ENCODE data around the gene ERO1A. TPM values are rescaled to one million over a fixed set of nuclear protein-coding genes. Genes with fewer than 3 reads are reported as not detected.

ERO1A gene
- total RNA-seq, 1 donor from 2014 or later = 271 TPM

DNA sequence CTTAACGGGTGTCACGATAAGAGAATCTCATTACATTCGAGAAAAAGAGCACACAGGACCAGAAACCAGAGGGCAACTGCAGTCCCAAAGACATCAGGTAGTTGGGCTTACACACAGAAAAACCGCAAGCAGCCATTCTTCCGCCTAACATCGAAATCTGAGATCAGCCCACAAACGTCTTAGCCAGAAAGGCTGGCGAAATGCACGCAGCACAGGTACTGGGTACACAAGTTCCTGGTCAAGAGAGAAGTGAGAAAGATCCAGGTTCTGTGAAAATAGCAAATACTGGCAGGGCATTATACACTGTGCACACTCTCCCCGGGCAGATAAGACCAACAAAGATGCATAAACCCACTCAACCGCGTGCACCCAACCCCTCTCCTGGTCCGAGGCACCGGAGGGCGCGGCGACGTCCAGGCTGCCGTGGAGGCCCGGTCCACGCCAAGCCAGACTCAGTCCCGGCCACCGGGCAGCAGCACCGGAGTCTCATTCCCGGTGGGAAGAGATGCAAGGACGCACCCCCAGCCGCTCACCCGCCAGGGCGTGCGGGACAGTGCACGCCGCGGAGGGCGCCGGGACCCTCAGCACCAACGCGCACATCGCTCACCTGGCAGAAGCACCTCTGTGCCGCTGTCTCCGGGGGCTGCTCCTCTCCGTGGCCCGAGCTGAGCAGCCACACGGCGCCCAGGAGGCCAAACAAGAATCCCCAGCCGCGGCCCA, 437 bp downstream of the ERO1A start:
- ATAC-seq = no peak

DNA sequence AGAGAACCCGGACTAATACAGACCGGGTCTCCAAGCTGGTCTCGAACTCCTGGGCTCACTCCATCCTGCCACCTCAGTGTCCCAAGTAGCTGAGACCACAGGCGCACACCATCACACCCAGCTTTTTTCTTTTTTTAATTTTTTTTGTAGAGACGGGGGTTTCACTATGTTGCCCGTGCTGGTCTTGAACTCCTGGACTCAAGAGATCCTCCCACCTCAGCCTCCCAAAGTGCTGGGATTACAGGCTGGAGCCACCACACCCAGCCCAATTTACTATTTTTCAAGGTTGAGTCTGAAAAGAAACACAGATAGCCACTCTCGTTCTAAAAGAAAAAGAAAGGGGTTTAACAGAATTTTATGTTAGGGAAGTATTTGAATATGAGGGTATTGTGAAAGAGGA, 1.8 kb downstream of the ERO1A start:
- no peak for ATAC-seq

DNA sequence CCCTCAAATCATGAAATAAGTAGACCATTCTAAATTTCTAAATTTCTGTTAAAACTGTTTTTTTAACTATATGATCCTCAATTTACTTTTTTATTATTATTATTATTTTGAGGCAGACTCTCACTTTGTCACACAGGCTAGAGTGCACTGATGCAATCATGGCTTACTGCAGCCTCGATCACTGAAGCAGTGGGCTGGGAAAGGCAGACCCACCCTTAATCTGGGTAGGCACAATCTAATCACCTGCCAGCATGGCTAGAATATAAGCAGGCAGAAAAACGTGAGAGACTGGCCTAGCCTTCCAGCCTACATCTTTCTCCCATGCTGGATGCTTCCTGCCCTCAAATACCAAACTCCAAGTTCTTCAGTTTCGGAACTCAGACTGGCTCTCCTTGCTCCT, 2.3 kb downstream of the ERO1A start:
- ATAC-seq = no peak

GRCh38 chr14:52692248-52692962, 3.0 kb downstream of the ERO1A start:
- ATAC-seq = no peak

GRCh38 chr14:52690983-52691760, 4.2 kb downstream of the ERO1A start:
- peak; percentile 45 for ATAC-seq

DNA sequence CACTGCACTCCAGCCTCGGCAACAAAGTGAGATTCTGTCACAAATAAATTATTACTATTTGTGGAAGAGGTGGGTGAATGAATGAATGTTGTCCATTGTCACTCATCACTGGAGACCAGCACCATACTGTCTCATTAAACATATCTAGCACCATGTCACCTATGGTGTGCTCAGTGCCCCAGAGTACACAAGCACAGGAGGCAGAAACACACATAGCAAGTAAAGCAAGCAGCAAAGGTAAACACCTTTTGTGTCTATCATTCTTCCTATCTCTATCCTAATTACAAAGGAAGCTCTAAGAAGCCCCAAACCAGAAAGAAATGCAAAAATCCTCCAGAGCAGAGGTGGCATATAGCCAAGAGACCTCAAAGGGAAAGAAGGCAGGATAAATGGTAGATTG, 9.2 kb downstream of the ERO1A start:
- ATAC-seq = no peak

DNA sequence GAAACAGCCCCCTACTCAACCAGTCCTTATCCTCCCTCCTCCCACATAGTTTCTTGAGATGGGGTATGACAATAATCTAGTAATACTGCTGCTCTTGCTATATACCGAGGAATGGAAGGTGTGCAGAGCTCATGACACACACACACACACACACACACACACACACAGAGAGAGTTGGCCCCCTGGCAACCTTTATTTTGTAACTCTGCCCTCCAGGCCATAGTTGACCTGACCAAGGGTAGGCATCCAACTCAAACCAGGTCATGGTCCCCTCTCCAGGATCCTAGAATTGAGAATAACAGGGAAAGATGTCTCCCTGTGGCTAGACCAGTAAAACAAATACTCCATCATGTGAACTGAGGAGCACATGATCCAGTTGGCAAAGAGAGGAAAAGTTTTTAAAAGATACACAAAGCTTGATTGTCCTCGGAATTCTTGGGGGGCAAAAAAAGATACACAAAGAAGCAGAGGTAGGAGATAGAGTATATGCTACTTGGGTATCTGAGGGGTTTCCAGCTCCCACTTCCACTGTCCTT, 11.3 kb downstream of the ERO1A start:
- peak; percentile 12 for ATAC-seq

DNA sequence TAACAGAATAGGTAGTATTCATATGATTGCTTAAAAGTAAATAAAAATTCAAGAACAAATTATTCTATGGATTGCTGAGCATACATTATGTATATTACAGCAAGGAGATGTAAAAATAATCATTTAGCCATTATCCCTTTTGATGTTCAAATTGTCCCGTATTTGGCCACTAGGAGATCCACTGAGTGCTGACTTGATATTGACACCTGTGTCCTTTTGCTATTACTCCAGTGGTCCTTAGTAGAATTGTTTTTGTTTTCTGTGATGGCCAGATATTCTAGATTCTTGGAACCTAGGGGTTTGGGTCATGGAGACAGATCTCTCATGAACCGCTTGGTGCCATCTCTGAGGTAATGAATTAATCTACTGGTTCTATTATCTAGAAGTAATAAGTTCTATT, 16.8 kb downstream of the ERO1A start:
- no peak for ATAC-seq

DNA sequence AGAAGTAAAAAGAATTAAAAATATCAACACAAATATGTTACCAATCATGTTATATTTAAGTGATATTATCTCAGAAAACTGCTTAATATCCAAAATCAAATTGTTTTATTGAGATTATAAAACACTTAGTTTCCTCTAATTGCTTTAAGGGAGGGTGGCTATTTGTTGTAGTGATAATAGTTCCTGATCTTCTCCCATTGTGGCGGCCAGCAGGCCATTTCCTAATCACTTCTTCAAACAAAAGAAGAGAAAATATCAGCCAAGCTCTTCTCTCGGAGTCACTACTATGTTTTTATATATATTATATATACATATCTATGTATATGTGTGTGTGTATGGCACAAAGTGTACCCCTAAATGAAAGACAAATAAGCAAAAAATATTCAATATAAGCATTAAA, 31.5 kb downstream of the ERO1A start:
- ATAC-seq = no peak

DNA sequence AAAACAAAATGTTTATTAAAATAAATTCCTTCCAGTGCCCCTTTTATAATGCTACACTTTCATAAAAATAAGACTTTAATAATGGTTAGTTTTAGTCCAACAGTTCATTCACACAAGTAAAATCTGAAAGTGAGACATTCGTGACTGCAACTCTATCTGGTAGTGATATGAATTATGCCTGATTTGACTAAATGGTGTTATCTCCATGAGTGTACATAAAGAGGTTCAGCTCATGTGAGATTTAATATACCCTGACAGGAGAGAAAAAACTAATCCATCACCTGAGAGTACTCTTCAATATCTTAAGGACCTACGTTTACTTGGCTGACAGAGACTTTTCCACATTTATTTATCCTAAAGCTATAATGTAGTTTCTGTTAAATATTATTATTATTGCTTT, 34.0 kb downstream of the ERO1A start:
- no peak for ATAC-seq

DNA sequence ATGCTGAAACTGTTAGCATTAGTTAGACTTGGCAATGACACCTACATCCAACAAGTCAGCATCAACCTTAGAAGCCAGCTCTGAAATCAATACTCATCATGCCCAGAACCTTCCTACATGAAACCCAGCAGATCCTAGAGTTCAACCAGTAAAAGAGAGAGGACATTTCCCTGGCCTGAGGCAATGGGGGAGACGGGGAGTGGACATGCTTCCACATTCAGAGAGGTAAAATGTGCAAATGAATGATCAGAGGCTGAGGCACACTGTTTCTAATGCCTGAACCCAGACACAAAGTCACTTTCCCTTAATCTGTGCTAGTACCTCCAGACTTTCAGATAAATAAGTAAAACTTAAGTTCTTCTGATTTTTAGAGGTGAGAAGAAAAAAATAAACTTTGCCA, 34.5 kb downstream of the ERO1A start:
- no peak for ATAC-seq

DNA sequence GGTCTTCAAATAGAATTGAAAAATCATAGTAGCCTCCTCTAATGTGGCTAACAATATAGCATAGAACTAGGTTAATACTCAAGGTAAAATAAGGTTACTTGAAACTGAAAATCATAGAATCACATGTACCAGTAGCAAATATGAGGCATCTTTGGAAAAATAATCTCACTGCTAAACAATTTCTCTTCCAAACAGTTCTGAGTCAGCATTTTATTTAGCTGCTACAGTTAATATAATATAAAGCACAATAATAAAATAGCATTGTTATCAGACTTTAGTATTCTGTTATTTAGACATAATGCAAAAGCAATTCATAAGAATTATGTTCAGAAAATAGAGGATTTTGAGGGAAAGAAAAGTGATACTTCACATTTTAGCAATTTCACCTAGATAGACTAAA, 35.0 kb downstream of the ERO1A start:
- no peak for ATAC-seq

DNA sequence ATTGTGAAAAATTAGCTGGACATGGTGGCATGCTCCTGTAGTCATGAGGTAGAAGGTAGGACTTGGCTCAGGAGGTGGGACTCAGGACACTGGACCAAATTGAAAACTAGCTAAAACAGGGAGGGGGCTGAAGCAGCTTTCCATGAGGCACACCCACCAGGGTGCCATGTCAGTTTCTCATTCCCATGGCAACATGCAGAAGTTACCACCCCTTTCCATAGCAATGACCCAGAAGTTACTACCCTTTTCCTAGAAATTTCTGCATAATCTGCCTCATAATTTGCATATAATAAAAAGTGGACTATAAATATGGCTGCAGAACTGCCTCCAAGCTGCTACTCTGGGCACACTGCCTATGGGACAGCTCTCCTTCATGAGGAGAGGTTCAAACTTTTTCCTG, 38.5 kb downstream of the ERO1A start:
- ATAC-seq = peak; percentile 45

GRCh38 chr14:52650774-52651173, 44.6 kb downstream of the ERO1A start:
- peak; percentile 6 for ATAC-seq

DNA sequence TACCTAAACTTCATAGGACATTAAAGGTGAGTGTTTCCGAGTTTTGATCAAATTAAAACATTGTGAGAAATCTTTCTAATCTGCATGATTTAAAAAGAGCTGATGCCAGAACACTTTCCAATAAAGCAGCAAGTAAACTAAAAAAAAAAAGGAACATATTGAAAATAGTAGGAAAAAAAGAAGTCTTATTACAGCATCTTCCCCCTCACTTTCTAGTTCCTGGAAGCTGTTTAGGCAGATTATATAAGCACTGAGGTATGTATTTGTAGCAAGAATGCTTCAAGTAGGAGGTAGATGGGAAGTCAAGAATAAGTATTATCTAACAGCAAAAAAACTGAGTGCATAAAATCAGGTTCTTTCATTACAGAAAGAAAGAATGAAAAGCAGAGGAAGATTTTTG, 45.8 kb downstream of the ERO1A start:
- no peak for ATAC-seq

GRCh38 chr14:52641745-52642144, 53.6 kb downstream of the ERO1A start:
- peak; percentile 25 for ATAC-seq

- ATAC-seq = peak; percentile 12
Observed at GRCh38 chr14:52640137-52640536, 55.2 kb downstream of the ERO1A start.

DNA sequence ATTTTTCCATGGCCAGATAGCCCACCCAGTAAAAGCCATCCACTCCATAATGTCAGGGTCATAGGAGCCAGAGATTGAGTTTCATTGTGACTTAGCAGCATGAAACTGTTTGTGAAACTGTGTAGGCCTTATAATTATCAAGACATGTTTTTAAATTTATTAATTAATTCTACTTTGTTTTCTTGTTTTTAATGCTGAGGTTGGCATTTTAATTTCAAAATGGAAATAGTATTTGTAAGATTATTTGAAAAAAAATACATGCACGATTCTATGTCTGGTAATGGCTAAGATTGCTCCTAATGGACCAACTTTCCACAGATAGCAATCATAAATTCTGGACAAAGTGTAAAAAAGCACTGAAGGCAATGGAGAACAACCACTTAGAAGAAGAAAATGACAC, 75.7 kb downstream of the ERO1A start:
- no peak for ATAC-seq

GRCh38 chr14:52618602-52619001, 76.8 kb downstream of the ERO1A start:
- no peak for ATAC-seq

DNA sequence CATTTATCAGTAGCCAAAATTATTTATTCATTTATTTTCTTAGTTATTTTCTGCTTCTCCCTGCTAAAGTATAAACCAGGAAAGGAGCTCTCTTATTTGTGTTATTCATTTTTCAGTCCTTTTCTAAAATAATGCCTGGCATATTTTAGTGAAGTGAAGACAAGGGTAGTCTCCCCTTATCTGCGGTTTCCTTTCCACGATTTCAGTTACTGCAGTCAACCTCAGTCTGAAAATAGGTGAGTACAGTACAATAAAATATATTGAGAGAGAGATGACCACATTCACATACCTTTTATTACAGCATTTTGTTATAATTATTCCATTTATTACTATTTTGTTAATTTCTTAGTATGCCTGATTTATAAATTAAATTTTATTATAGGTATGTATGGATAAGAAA, 85.2 kb downstream of the ERO1A start:
- no peak for ATAC-seq

DNA sequence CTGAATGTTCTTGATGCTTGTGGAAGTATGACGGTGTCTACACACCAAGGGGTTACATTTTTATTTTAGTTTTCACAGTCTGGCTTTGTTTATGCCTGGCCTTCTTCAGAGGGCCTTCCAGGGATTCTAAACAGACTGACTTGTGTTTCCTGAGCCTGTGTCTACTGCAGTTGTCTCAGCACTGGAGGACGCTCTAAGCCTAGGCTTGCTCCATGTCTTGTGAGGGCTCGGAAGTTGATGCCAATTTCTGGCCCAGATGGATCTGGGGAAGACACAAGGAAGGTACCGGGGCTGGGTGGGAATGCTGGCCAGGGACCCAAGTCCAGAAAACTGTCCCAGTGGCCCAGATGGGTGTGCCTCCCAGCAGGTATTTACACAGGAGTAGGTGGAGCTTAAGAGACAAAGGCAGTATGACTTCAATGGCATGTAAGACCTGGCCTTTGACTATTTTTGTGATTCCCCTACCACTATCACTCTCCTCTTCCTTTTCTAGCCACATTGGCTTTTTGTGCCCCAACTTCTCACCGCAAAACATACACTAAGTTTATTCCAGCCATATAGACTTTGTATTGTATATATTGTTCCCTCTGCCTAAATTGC, 85.8 kb downstream of the ERO1A start:
- ATAC-seq = no peak

- ATAC-seq = no peak
Observed at GRCh38 chr14:52607061-52607460, 88.3 kb downstream of the ERO1A start.

- ATAC-seq = no peak
Observed at GRCh38 chr14:52602131-52602530, 93.2 kb downstream of the ERO1A start.
